Skeletal muscle satellite cell (primary cell): ENCODE measurements around the gene SNX18.

Source experiments
- H3K27me3 ChIP-seq: 2 replicates; pipeline ENCODE4 v1.7.0; 2013; ENCODE audit warnings: low read length; ENCODE audit not compliant: control insufficient read depth, insufficient read depth
- H3K36me3 ChIP-seq: 2 replicates; pipeline ENCODE4 v1.7.0; 2013; ENCODE audit warnings: mild to moderate bottlenecking, control low read depth, low read length; ENCODE audit not compliant: insufficient read depth
- H3K4me1 ChIP-seq: 2 replicates; pipeline ENCODE4 v1.7.0; 2013; ENCODE audit warnings: low read length; ENCODE audit not compliant: control insufficient read depth, insufficient read depth
- H3K4me2 ChIP-seq: 2 replicates; pipeline ENCODE4 v1.7.0; 2013; ENCODE audit warnings: mild to moderate bottlenecking, low read length
- H3K4me3 ChIP-seq: 2 replicates; pipeline ENCODE4 v1.7.0; 2013; ENCODE audit warnings: low read length
- H3K9ac ChIP-seq: 2 replicates; pipeline ENCODE4 v1.7.0; 2013; ENCODE audit warnings: mild to moderate bottlenecking, low read depth, low read length, moderate library complexity
- H3K9me3 ChIP-seq: replicated peaks from 2 replicates; pipeline ENCODE4 v1.7.0; 2013; ENCODE audit warnings: mild to moderate bottlenecking, control low read depth, low read length

SNX18 gene

GRCh38 chr5:54570916-54571315 lies 53.4 kb downstream of the SNX18 start:
- no peaks in the 10 kb centered on the region for H3K36me3 ChIP-seq
- H3K4me2 ChIP-seq, result no peak overlapping the region
- peaks cover 7% of the 10 kb centered on the region for H3K27me3 ChIP-seq
- peaks cover 4% of the 10 kb centered on the region for H3K4me1 ChIP-seq
- no peaks in the 10 kb centered on the region for H3K9me3 ChIP-seq
- H3K9ac ChIP-seq, result no peak overlapping the region
- H3K4me3 ChIP-seq, result no peak overlapping the region

DNA sequence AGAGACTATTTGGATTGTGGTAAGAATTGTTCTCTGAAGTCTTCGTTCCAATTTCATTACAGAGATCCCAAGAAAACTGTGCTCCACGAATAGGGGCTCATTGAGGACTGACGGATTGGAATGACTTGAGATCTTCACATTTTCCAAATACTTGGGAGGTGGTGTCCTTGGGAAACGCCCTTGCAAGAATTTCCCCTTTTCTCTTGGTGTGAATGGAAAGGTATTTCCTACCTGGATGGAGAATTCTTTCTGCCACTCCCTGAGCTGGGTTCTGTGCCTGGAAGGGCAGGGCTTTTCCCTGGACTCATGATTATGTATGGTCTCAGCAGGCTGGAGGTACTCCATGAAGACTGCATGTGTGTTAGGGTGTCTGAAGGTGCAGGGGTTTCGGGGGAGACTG lies 53.9 kb downstream of the SNX18 start:
- Histone ChIP-seq H3K9ac (no peak overlapping the region), H3K4me1 (peaks cover 4% of the 10 kb centered on the region), H3K9me3 (no peaks in the 10 kb centered on the region), H3K4me3 (no peak overlapping the region), H3K36me3 (no peaks in the 10 kb centered on the region), H3K4me2 (no peak overlapping the region), H3K27me3 (peaks cover 7% of the 10 kb centered on the region)

- Histone ChIP-seq H3K4me3 (no peak overlapping the region), H3K4me1 (peaks cover 4% of the 10 kb centered on the region), H3K9ac (no peak overlapping the region), H3K9me3 (no peaks in the 10 kb centered on the region), H3K4me2 (no peak overlapping the region), H3K27me3 (peaks cover 4% of the 10 kb centered on the region), H3K36me3 (no peaks in the 10 kb centered on the region)
Measured at GRCh38 chr5:54573812-54574489, 56.4 kb downstream of the SNX18 start.

- Histone ChIP-seq H3K4me3 (no peak overlapping the region), H3K9me3 (no peaks in the 10 kb centered on the region), H3K4me1 (peaks cover 6% of the 10 kb centered on the region), H3K4me2 (no peak overlapping the region), H3K9ac (no peak overlapping the region), H3K27me3 (no peaks in the 10 kb centered on the region), H3K36me3 (no peaks in the 10 kb centered on the region)
Measured at GRCh38 chr5:54577528-54577927, 60.0 kb downstream of the SNX18 start.

GRCh38 chr5:54577937-54578653 lies 60.5 kb downstream of the SNX18 start:
- H3K4me2 ChIP-seq, result no peak overlapping the region
- H3K4me1 ChIP-seq, result peaks cover 6% of the 10 kb centered on the region
- H3K36me3 ChIP-seq, result no peaks in the 10 kb centered on the region
- H3K9ac ChIP-seq, result no peak overlapping the region
- no peaks in the 10 kb centered on the region for H3K27me3 ChIP-seq
- H3K4me3 ChIP-seq, result no peak overlapping the region
- no peaks in the 10 kb centered on the region for H3K9me3 ChIP-seq

- no peak overlapping the region for H3K4me3 ChIP-seq
- H3K9me3 ChIP-seq, result no peaks in the 10 kb centered on the region
- peaks cover 6% of the 10 kb centered on the region for H3K4me1 ChIP-seq
- H3K4me2 ChIP-seq, result no peak overlapping the region
- H3K9ac ChIP-seq, result no peak overlapping the region
- H3K36me3 ChIP-seq, result no peaks in the 10 kb centered on the region
- H3K27me3 ChIP-seq, result no peaks in the 10 kb centered on the region
Measured at GRCh38 chr5:54579591-54580295, 62.2 kb downstream of the SNX18 start.

- no peak overlapping the region for H3K4me2 ChIP-seq
- H3K4me1 ChIP-seq, result peaks cover 6% of the 10 kb centered on the region
- H3K36me3 ChIP-seq, result no peaks in the 10 kb centered on the region
- no peak overlapping the region for H3K9ac ChIP-seq
- H3K9me3 ChIP-seq, result no peaks in the 10 kb centered on the region
- H3K27me3 ChIP-seq, result no peaks in the 10 kb centered on the region
- no peak overlapping the region for H3K4me3 ChIP-seq
Measured at GRCh38 chr5:54580997-54581811, 63.6 kb downstream of the SNX18 start.

GRCh38 chr5:54581831-54582548 lies 64.4 kb downstream of the SNX18 start:
- no peak overlapping the region for H3K4me3 ChIP-seq
- no peaks in the 10 kb centered on the region for H3K27me3 ChIP-seq
- peaks cover 6% of the 10 kb centered on the region for H3K4me1 ChIP-seq

GRCh38 chr5:54586336-54586735 lies 68.8 kb downstream of the SNX18 start:
- H3K9ac ChIP-seq, result no peak overlapping the region
- H3K36me3 ChIP-seq, result no peaks in the 10 kb centered on the region
- H3K27me3 ChIP-seq, result no peaks in the 10 kb centered on the region
- H3K4me1 ChIP-seq, result peaks cover 5% of the 10 kb centered on the region
- H3K4me3 ChIP-seq, result no peak overlapping the region
- no peaks in the 10 kb centered on the region for H3K9me3 ChIP-seq
- no peak overlapping the region for H3K4me2 ChIP-seq

More at GRCh38 chr5:54581831-54582548, 64.4 kb downstream of the SNX18 start:
- no peak overlapping the region for H3K4me2 ChIP-seq
- no peaks in the 10 kb centered on the region for H3K36me3 ChIP-seq
- H3K9ac ChIP-seq, result no peak overlapping the region
- no peaks in the 10 kb centered on the region for H3K9me3 ChIP-seq

GRCh38 chr5:54589786-54590185 lies 72.2 kb downstream of the SNX18 start:
- H3K4me2 ChIP-seq, result no peak overlapping the region
- H3K9ac ChIP-seq, result no peak overlapping the region
- peaks cover 4% of the 10 kb centered on the region for H3K27me3 ChIP-seq
- H3K4me1 ChIP-seq, result no peaks in the 10 kb centered on the region
- H3K9me3 ChIP-seq, result no peaks in the 10 kb centered on the region
- H3K36me3 ChIP-seq, result no peaks in the 10 kb centered on the region
- H3K4me3 ChIP-seq, result no peak overlapping the region
